ENCODE results near the gene ZNF337.
"Not testable (repeated sequence)": the region's sequence is repeated elsewhere in the genome, so short reads cannot be mapped to it uniquely, and the experiment has no call there.

The ZNF337 gene

GRCh38 chr20:25654487-25654886 is 42.2 kb downstream of the ZNF337 start:
- no peak overlapping the region for H3K4me3 ChIP-seq (replicated peaks in 1 of 2; ENCODE audit: low read depth in 2 of 2, low read length in 2 of 2)
- TF ChIP-seq, protein P1, sequence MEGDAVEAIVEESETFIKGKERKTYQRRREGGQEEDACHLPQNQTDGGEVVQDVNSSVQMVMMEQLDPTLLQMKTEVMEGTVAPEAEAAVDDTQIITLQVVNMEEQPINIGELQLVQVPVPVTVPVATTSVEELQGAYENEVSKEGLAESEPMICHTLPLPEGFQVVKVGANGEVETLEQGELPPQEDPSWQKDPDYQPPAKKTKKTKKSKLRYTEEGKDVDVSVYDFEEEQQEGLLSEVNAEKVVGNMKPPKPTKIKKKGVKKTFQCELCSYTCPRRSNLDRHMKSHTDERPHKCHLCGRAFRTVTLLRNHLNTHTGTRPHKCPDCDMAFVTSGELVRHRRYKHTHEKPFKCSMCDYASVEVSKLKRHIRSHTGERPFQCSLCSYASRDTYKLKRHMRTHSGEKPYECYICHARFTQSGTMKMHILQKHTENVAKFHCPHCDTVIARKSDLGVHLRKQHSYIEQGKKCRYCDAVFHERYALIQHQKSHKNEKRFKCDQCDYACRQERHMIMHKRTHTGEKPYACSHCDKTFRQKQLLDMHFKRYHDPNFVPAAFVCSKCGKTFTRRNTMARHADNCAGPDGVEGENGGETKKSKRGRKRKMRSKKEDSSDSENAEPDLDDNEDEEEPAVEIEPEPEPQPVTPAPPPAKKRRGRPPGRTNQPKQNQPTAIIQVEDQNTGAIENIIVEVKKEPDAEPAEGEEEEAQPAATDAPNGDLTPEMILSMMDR (IDR thresholded peaks at IDR 0.05; ENCODE audit: low read depth, low read length) = no peak
- DNase-seq (ENCODE audit: low read depth in 2 of 2) = no peak

DNA sequence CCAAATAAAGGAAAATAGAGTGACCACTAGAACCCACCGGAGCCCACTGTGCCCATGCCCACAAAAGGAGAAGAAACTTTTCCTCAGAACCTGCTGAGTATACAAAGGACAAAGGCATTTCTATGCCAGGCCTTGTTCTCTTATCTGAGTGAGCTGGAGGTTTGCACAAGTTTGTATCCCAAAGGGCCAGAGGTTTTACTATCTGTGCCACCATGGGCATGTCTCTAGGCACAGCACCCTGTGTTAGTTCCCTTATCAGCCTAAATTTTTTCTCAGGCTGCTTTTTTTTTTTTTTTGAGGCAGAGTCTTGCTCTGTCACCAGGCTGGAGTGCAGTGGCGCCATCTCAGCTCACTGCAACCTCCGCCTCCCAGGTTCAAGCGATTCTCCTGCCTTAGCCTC is 43.8 kb downstream of the ZNF337 start:
- not testable (repeated sequence) for H3K4me3 ChIP-seq (replicated peaks in 1 of 2; ENCODE audit: low read depth in 2 of 2, low read length in 2 of 2); DNase-seq (ENCODE audit: low read depth in 2 of 2)

DNA sequence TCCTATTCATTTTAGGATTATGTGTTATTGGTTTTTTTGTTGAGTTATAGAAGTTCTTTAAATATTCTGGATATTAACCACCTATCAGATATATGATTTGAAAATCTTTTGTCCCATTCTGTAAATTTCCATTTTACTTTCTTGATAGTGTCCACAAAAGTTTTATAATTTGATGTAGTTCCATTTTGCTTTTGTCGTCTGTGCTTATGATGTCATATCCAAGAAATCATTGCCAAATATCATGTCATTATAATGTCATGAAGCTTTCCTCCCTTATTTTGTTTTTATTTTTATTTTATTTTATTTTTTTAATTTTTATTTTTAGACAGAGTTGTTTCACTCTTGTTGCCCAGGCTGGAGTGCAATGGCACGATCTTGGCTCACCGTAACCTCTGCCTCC is 51.8 kb downstream of the ZNF337 start:
- DNase-seq (ENCODE audit: low read depth in 2 of 2) = no peak
- H3K4me3 ChIP-seq (replicated peaks in 1 of 2; ENCODE audit: low read depth in 2 of 2, low read length in 2 of 2) = no peak overlapping the region
- TF ChIP-seq, protein P1 (IDR thresholded peaks at IDR 0.05; ENCODE audit: low read depth, low read length) = no peak

- TF ChIP-seq, protein P1 (IDR thresholded peaks at IDR 0.05; ENCODE audit: low read depth, low read length) = no peak
- H3K4me3 ChIP-seq (replicated peaks in 1 of 2; ENCODE audit: low read depth in 2 of 2, low read length in 2 of 2) = no peak overlapping the region
- DNase-seq (ENCODE audit: low read depth in 2 of 2) = no peak
These were observed 52.9 kb downstream of the ZNF337 start for GRCh38 chr20:25643716-25644115.

DNA sequence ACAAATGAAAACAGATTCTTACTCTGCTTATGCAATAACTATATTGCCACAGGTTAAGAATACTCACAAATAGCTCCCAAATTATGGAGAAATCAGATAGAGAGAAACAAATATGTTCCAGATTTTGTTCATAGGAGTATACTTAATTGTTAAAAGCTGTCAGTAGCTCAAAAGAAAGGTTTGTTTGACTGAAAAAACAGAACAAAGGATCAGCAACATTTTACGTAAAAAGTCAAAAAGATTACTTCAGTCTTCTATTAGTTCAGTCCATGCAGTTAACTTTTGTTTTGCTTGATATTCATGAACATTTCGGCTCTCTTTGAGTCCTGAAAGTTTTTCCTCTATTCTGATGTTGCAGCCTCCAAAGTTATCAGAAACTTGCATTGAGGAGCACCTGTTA is 59.4 kb downstream of the ZNF337 start:
- TF ChIP-seq, protein P1 (IDR thresholded peaks at IDR 0.05; ENCODE audit: low read depth, low read length) = no peak
- H3K4me3 ChIP-seq (replicated peaks in 1 of 2; ENCODE audit: low read depth in 2 of 2, low read length in 2 of 2) = no peak overlapping the region
- DNase-seq (ENCODE audit: low read depth in 2 of 2) = no peak

DNA sequence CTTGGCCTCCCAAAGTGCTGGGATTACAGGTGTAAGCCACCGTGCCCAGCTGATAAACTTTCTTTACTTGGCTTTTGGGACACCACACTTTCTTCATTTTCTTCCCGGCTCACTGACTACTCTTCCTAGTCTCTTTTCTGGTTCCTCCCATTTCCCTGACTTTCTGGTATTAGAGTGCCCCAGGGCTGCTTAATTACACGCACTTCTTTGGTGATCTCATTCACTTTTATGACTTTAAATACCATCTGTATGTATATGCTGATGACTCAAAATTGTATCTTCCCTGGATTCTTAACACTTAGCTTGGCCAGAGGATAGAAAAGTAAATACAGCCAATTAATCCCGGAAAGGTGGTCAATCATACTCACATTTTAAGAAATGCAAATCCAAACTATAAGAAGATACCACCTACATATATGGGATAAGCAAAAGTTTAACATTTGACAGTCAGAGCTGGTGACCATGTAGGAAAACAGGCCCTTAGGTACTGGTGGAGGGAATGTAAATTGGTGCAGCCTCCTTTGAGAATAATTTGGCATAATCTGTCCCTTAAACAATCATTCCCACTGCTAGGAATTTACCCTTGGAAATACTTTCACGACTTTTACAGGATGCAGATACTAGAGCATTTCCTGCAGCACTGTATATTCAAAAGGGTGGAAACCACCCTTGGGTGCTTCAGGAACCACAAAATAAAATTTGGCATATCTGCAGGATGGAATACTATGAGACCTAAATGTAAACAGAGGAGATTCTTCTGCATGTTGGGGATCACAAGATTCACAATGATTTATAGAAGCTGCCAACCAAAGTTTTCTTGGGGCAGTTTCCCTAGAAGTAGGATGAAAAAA is 63.5 kb downstream of the ZNF337 start:
- no peak for DNase-seq (ENCODE audit: low read depth in 2 of 2)
- TF ChIP-seq, protein P1 (IDR thresholded peaks at IDR 0.05; ENCODE audit: low read depth, low read length) = no peak

DNA sequence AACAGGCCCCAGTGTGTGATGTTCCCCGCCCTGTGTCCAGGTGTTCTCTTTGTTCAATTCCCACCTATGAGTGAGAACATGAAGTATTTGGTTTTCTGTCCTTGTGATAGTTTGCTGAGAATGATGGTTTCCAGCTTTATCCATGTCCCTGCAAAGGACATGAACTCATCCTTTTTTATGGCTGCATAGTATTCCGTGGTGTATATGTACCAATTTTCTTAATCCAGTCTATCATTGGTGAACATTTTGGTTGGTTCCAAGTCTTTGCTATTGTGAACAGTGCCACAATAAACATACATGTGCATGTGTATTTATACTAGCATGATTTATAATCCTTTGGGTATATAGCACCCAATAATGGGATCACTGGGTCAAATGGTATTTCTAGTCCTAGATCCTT is 66.0 kb downstream of the ZNF337 start:
- not testable (repeated sequence) for DNase-seq (ENCODE audit: low read depth in 2 of 2); H3K4me3 ChIP-seq (replicated peaks in 1 of 2; ENCODE audit: low read depth in 2 of 2, low read length in 2 of 2)

More for the DNA sequence above, 63.5 kb downstream of the ZNF337 start:
- H3K4me3 ChIP-seq (replicated peaks in 1 of 2; ENCODE audit: low read depth in 2 of 2, low read length in 2 of 2) = no peak overlapping the region
